HG02798 (cell line): ENCODE measurements around the gene FBXL7.

Source experiments
- ATAC-seq: cut with Tn5 transposase; IDR thresholded peaks from one replicate; pipeline ENCODE4 v1.9.1; 2021; ENCODE audit warnings: mild to moderate bottlenecking; ENCODE audit not compliant: unreplicated experiment, poor library complexity

Gene FBXL7

GRCh38 chr5:15535938-15536337, 36.0 kb downstream of the FBXL7 start:
- no peak for ATAC-seq

DNA sequence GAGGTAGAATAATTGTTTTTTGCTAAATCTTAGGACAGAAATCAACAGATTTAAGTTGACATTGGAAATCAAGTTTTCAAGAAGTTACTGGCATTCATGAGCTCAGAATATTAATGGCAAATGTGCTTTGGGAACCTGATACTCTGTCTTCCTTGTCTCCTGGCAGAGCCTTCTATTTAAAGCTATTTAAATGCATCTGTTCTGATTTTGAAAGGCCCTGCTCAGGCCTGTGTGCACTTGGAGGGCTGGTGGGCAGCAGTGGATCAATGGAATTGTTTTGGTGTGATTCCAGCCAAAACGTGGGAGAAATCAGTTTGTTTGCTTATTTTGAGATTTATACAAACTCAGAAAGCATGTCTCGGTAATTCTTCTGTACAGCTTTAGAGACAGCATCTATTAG, 38.5 kb downstream of the FBXL7 start:
- ATAC-seq = no peak

- ATAC-seq = no peak
Measured at GRCh38 chr5:15539951-15540350, 40.0 kb downstream of the FBXL7 start.

DNA sequence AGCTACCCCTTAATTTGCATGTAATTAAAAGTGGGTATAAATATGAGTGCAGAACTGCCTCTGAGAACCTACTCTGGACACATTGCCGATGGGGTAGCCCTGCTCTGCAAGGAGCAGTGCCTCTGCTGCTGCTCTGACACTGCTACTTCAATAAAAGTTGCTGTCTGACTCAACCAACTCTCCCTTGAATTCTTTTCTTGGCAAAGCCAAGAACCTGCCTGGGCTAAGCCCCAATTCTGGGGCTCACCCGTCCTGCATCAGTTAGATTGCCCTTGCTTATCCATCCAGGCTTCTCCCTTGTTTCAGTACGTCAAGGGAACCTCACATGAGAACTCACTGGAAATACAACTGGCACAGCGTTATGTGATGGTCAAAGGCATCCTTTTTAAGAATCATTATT, 44.1 kb downstream of the FBXL7 start:
- no peak for ATAC-seq

DNA sequence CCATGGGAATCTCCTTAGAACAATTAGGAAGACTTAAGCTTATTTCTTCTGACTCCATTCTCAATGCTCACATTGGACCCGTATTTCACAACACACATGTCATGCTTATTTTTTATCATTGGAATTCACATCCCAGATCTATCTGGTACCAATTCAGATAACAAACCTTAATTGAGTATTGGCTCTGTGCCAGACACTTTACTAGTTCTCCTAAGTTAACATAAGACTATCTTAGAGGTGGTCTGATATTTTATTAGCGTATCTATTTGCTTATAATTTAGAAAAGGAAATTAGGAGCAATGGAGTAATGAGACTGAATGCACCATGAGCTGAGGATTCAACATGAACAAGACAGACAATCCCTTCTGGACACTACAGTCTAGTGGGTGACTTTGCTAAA, 45.1 kb downstream of the FBXL7 start:
- ATAC-seq = no peak

GRCh38 chr5:15547261-15547839, 47.4 kb downstream of the FBXL7 start:
- no peak for ATAC-seq

DNA sequence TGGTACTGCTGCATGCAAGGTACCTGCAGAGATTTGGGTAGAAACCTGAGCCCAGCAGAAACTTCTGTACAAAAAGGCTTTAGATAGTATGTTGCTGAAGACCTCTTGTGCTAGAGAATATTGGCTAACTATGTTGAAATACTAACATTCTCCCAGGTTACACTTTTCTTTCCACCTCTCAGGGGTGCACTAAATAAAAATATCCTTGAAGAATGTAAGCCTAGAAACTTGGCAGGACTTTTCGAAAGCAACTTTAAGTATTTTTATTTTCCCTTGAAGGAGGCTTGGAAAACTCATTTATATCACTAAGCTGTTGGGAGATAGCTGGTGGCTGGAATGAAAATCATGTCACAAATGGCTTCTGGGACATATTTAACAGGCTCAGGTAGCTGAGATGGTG, 50.0 kb downstream of the FBXL7 start:
- ATAC-seq = no peak

DNA sequence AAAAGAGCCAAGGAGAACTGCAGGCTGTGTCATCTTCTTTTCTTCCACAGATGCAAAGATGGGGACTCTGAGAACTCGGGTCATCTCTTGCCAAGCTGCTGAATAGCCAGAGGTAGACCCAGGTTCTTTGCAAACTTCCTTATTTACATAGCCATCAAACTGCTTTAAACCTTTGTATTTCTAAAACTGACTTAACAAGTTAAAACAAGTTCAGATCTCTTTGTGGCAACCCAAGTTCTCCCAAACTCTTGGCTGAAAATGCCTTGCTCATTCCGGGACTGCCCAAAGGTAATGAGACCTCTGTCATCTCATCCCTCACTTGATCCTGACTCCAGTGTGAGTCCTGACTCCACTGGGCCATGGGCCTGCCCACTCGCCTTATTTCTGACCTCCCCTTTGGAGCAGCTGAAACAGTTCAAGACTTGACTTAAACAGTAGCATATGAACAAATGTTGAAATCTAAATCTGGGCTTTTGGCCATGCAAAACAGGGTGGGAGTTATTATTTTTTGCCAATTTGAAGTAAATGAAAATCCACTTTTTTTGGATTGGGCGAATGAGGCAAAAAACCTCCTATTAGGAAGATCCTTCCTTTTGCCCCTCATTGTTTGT, 50.6 kb downstream of the FBXL7 start:
- no peak for ATAC-seq

GRCh38 chr5:15551113-15551504, 51.1 kb downstream of the FBXL7 start:
- no peak for ATAC-seq

GRCh38 chr5:15554542-15554941, 54.6 kb downstream of the FBXL7 start:
- no peak for ATAC-seq

GRCh38 chr5:15555176-15555575, 55.2 kb downstream of the FBXL7 start:
- ATAC-seq = no peak

GRCh38 chr5:15558240-15558639, 58.3 kb downstream of the FBXL7 start:
- ATAC-seq = no peak

DNA sequence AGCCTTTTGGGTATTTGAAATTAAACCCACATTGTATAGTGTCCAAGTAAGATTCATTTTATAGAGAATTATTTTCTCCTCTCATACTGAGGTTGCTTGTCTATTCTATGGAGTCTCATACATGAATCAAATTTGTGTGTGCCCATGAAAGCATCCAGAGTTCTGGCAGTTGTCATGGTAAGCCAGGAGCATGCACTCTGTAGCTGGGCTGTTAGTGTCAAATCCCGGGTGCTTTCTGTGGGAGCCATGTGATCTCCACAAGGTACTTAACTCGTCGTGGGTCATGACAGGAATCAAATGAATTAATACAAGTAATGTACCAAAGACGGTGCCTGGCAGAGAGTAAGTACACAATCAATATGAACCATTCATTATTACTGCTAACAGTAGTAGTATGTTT, 58.7 kb downstream of the FBXL7 start:
- ATAC-seq = no peak

DNA sequence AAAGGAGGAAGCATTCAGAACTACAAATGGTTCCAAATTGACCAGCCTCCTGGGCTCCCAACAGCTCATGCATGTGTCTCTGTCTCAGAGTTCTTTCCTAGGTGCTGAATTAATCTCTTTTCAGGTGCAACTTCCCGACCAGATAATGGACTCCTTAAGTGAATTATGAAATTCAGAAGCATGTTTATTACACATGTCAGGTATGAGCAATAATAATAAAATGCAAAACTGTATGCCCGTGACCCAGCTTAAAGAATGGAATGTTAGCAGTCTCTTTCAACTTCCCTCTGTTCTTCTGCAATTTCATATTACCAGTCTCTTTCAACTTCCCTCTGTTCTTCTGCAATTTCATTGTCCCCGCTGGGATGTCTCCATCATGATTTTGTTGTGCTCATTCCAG, 60.4 kb downstream of the FBXL7 start:
- ATAC-seq = no peak

DNA sequence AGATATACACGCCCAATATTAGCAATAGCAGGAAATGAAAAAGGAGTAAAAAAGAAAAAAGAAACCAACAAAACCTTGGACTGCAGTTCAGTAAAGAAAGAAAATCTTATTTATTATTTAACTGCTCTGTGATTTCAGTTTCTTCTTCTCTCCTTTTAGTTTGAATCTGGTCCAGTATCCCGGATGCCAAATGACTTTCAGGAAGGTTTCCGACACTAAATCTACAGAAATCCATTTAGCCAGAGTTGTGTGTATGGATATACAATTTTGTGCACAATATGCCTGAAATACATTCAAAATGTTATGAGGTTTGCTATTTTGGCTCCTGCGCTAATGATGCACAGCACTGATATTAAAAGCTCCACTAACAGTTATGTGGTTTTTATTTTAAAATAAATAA, 64.5 kb downstream of the FBXL7 start:
- no peak for ATAC-seq

- no peak for ATAC-seq
Measured at GRCh38 chr5:15564957-15565356, 65.0 kb downstream of the FBXL7 start.

DNA sequence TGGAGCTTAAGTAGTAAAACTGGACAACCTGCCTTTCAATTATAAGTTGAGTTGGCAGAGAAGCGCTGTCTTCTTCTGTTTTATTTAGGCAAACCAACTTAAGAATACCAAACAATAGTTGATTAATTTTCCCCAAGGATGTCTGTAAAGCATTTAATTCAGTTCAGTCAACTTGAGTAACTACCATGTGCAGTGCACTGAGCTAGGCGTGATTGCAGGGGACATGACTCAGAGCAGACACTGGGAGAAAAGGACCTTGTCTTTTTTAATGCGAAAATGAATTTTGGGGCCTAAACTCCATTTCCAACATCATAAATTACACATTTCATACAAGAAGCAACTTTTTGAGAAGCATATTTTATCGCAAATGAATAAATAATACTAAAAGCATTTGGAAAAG, 66.3 kb downstream of the FBXL7 start:
- ATAC-seq = no peak

DNA sequence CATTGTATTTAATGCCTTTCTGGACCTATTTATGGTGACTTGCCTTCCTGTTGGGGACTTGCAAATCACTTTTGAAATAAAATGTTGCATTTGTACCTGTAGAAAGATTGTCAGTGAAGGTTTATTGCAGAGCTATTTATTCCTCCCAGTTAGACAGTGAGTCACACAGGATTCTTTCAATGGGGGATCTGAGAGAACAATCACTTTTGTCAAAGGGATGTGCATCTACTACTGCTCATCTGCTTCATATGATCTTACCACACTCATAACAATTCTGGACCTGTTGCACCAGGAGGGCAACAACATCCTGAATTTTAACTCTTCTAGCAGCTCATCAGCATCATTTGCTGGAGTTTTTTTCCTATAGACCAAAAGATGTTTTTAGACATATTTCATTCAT, 66.8 kb downstream of the FBXL7 start:
- no peak for ATAC-seq

- ATAC-seq = no peak
Measured at GRCh38 chr5:15570491-15570890, 70.5 kb downstream of the FBXL7 start.

- ATAC-seq = no peak
Measured at GRCh38 chr5:15571081-15571480, 71.1 kb downstream of the FBXL7 start.

- no peak for ATAC-seq
Measured at GRCh38 chr5:15571618-15572017, 71.6 kb downstream of the FBXL7 start.

GRCh38 chr5:15573590-15573989, 73.6 kb downstream of the FBXL7 start:
- no peak for ATAC-seq

GRCh38 chr5:15574128-15574527, 74.1 kb downstream of the FBXL7 start:
- ATAC-seq = no peak
